Motor neuron (in vitro differentiated cells): ENCODE measurements around the gene NINJ1. TPM values are rescaled to one million over a fixed set of nuclear protein-coding genes. Genes with fewer than 3 reads are reported as not detected.
A peak's percentile ranks its signal among the peaks of the same experiment; 100 is the strongest.
"Not testable (repeated sequence)": the region's sequence is repeated elsewhere in the genome, so short reads cannot be mapped to it uniquely, and the experiment has no call there.

ENCODE experiments used
- ATAC-seq, 8 experiments: fragments of 200-7000 bp; cut with Tn5 transposase; replicated peaks in 6 of 8; 2 replicates each; pipeline ENCODE4 v1.8.0; 2021; ENCODE audit warnings: mild to moderate bottlenecking in 8 of 8, moderate library complexity in 8 of 8
- H3K27ac ChIP-seq, 2 donors: fragments of 250-450 bp; sonication (Bioruptor Pico); 2 replicates each; pipeline ENCODE4 v1.9.0; 2021; ENCODE audit warnings: antibody characterized with exemption in 2 of 2, mild to moderate bottlenecking in 2 of 2, moderate library complexity in 1 of 2
- H3K4me1 ChIP-seq, 2 donors: fragments of 250-450 bp; sonication (Bioruptor Pico); replicated peaks in 1 of 2; 2 replicates each; pipeline ENCODE4 v1.6.1; 2021; ENCODE audit warnings: antibody characterized with exemption in 2 of 2, mild to moderate bottlenecking in 2 of 2, moderate library complexity in 1 of 2
- H3K4me3 ChIP-seq, 5 donors: fragments of 250-450 bp; sonication (Bioruptor Pico); 2 replicates each; pipeline ENCODE4 v1.9.0; 2021; ENCODE audit warnings: antibody characterized with exemption in 5 of 5, mild to moderate bottlenecking in 5 of 5, moderate library complexity in 4 of 5
- WGBS, 10 experiments: fragments of 450-650 bp; shearing (Covaris generic); methylation state at CpG; one replicate each; pipeline ENCODE4 v1.0.0; 2022; 5-methylcytosine and 5-hydroxymethylcytosine counted together
- in situ Hi-C, 9 experiments: fragments of 400-800 bp; cut with MboI; loops; one replicate each; pipeline ENCODE4 v1.15.0; 2021; ENCODE audit warnings: low sequenced_read_pairs in 9 of 9, low pct_unique_long_range_greater_than_20kb in 2 of 9; ENCODE audit not compliant: unreplicated experiment in 9 of 9
- total RNA-seq, 8 experiments: library from RNA; unstranded; fragments of 300-600 nt; gene quantifications; 2 replicates each; pipeline versions ENCODE4 v1.2.3 to v1.2.4, GENCODE V29; 2022

NINJ1 gene
- total RNA-seq, 8 experiments from 2014 or later, result 12.2 to 59.1 (median 20.2) TPM

DNA sequence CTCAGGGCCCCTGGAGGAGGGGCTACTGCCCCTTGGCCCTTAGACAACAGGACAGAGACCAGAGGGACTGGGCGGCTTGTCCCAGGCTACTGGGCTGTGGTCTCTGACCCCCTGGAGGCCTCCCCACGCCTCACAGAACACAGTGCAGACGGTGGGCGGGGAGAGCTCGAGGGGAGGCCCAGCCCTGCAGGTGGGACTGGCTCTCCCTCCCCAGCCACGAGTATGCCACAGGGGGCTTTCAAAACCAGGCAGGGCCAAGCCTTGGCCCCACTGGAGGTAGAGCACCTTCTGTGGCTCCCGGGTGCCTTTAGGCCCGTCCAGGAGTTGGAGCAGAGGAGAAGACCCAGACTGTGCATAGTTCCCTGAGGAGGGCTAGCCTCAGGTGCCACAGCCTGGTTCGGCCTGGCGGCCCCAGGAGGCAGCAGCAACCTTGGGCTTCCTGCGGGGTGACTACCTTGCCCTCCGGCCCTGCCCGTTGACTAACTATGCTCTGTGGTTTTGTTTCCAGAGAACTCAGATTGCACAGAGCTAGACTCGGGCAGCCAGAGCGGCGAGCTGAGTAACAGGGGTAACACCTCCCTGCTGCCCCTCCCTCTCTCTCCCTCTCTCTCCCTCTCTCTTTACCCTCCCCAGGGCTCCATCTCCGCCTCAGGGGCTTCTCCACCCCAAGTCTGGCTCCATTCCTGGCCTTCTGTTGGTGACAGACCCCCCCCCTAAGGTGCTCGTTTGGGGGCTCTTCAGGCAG is 22.5 kb downstream of the NINJ1 start:
- Histone ChIP-seq H3K27ac (no peak overlapping the region), H3K4me3 (no peak overlapping the region), H3K4me1 (peaks cover 0 to 6% of the 10 kb centered on the region in 2 donors)
- in situ Hi-C loops, result no loop called here
- 60 to 89% (median 63%) methylated on average over 1 to 4 of the region's 18 CpGs; no CpG with 5 or more reads in 7 of the 10 experiments for WGBS, 10 experiments
- ATAC-seq, result no peak

DNA sequence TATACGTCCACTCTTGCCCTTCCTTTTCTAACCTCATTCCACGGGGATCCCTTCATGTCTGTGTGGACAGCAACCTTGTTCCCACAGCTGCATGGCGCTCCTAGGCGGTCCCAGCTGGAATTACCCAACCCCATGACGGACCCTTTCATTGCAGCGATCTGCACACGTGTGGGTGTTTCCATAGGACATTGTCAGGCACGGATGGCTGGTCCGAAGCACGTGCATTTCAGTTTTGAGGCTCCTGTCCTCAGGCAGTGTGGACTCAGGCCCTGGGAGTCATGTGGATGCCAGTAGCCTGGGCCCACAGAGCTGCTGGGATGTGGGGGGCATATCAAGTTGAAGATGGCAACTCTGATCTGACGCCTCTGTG is 23.1 kb downstream of the NINJ1 start:
- no peak overlapping the region for H3K4me3 ChIP-seq
- H3K27ac ChIP-seq, result no peak overlapping the region
- ATAC-seq, result no peak
- peaks cover 0 to under 1% of the 10 kb centered on the region in 2 donors for H3K4me1 ChIP-seq
- in situ Hi-C loops, result no loop called here
- 70 to 100% (median 89%) methylated on average over 1 to 11 of the region's 11 CpGs; no CpG with 5 or more reads in 4 of the 10 experiments for WGBS, 10 experiments

DNA sequence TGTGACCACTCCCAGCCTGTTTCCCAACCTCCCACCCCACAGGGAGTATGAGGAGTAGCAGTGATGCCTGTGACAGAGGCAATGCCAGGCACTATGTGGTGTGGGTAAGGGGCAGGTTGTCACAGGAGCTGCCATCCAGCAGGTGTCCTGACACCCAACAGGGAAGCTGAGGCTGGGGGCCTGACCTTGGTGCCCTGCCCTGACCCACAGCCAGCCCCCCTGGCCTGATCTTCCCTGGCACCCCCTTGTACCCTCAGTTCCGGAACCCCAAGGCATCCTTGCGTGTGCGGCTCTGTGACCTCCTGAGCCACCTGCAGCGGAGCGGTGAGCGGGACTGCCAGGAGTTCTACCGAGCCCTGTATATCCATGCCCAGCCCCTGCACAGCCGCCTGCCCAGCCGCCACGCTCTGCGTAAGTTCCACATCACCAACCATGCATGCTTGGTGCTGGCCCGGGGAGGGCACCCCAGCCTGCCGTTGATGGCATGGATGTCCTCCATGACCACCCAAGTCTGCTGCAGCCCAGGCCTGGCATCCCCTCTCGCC is 23.7 kb downstream of the NINJ1 start:
- in situ Hi-C loops, result no loop called here
- no peaks in the 10 kb centered on the region for H3K4me1 ChIP-seq
- H3K4me3 ChIP-seq, result no peak overlapping the region
- H3K27ac ChIP-seq, result no peak overlapping the region
- no peak for ATAC-seq
- 59 to 100% (median 86%) methylated on average over 1 to 3 of the region's 14 CpGs; no CpG with 5 or more reads in 7 of the 10 experiments for WGBS, 10 experiments

DNA sequence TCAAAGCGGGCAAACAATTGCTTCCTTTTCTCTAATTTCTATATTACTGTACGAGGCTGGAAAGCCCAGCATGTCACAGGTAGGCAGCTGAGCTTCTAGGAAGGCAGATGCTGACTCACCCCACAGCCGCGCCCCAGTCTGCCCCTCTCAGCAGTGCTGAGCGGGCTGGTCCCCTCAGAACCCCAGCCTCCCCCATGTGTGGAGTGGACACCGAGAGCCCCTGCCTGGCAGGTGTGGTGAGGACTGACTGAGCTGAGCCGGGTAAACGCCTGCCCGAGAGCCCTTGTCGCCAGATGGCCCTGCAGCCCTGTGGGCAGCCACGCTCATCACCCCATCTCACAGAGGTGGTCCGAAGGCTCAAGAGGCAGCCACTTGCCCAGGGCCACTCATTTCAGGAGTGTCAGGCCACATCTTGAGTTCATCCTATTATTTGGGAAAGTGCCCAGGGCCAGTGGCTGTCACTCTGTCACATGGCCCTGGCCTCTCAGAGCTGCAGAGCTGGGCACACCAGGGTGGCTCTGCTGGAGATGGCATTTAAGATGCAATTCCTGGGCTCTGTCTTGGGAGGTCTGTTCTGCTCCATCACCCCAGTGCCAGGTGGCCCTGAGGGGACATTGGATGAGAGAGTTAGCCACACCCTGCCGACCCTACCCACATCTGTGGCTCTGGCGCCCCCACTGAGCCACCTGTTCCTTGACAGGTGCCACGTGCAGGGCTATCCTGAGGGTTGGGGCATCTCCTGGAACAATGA is 25.6 kb downstream of the NINJ1 start:
- H3K4me3 ChIP-seq, result no peak overlapping the region
- peak in 4 of 8 experiments; percentile 11 to 20 (median 14) for ATAC-seq
- no peaks in the 10 kb centered on the region for H3K4me1 ChIP-seq
- H3K27ac ChIP-seq, result no peak overlapping the region
- 40 to 90% (median 82%) methylated on average over 1 to 10 of the region's 15 CpGs; no CpG with 5 or more reads in 6 of the 10 experiments for WGBS, 10 experiments
- in situ Hi-C loops, result no loop called here

DNA sequence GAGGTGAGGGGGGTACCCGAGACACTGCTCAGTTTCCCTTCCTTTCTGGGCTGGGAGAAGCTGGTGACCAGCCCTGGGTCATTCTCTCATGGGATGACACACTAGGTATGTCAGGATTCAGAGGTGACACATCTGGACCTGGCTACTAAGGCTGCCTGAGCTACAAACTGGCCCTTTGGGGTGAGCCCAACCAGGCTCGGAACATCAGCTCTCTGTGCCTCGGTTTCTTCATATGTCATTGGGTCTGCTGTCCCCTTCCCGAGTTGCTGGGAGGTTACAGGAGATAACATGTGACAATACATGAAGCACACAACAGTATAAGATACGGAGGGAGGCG is 26.3 kb downstream of the NINJ1 start:
- 69 to 93% (median 79%) methylated on average over 2 to 3 of the region's 6 CpGs; no CpG with 5 or more reads in 7 of the 10 experiments for WGBS, 10 experiments
- H3K4me3 ChIP-seq, result no peak overlapping the region
- in situ Hi-C loops, result no loop called here
- H3K4me1 ChIP-seq, result no peaks in the 10 kb centered on the region
- ATAC-seq, result no peak
- no peak overlapping the region for H3K27ac ChIP-seq

DNA sequence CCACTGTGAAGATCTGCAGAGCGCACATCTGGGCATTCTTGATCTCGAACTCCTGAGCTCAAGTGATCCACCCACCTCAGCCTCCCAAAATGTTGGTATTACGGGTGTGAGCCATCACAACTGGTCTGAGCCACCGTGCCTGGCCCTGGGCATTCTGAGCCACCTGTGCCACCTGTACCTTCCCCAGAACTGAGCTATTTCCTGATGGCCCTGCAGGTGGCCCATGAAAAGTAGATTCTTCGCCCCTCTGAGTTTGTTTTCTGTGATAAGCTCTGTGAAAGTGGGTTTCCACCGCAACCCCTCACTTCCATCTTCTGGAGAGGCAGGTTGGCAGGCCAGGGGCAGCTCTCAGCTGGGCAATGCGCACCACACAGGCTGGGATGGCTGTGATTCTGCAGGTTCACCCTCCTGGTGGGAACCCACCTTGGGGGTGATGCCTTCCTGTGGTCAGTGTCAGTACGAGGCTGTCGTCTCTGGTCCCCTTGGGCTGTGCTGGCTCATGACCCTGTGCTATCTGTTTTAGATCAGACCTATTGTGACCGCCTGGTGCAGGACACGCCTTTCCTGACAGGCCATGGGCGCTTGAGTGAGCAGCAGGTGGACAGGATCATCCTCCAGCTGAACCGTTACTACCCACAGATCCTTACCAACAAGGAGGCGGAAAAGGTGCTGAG is 26.8 kb downstream of the NINJ1 start:
- no peak overlapping the region for H3K4me3 ChIP-seq
- H3K27ac ChIP-seq, result no peak overlapping the region
- no peak for ATAC-seq
- 80 to 100% (median 93%) methylated on average over 2 to 5 of the region's 14 CpGs; no CpG with 5 or more reads in 5 of the 10 experiments for WGBS, 10 experiments
- in situ Hi-C loops, result no loop called here
- H3K4me1 ChIP-seq, result no peaks in the 10 kb centered on the region

DNA sequence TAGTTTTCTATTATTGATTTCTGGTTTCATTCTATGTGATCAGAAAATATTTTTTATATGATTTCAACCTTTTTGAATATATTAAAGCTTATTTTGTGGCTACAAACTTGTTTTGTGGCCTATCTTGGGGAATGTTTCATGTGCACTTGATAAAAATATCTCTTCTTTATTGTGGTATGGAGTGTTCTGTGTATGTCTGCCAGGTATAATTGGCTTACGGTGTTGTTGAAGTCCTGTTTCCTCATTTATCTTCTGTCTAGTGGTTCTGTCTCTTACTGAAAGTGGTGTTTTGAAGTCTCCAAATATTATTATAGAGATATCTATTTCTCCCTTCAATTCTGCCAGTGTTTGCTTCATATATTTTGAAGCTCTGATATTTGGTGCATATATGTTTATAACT is 28.4 kb downstream of the NINJ1 start:
- 82 to 100% (median 100%) methylated on average over 1 of the region's 1 CpG; no CpG with 5 or more reads in 3 of the 10 experiments for WGBS, 10 experiments
- ATAC-seq, result no peak
- in situ Hi-C loops, result no loop called here
- H3K4me3 ChIP-seq, result no peak overlapping the region
- H3K4me1 ChIP-seq, result no peaks in the 10 kb centered on the region
- H3K27ac ChIP-seq, result no peak overlapping the region

DNA sequence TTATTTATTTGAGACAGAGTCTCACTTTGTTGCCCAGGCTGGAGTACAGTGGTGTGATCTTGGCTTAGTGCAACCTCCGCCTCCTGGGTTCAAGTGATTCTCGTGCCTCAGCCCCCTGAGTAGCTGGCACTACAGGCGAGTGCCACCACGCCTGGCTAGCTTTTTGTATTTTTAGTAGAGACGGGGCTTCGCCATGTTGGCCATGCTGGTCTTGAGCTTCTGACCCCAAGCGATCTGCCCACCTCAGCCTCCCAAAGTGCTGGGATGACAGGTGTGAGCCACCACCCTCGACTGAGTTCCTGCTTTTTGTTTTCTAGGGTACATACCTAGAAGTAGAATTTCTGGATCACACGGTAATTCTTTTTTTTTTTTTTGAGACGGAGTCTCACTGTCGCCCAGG is 33.0 kb downstream of the NINJ1 start:
- in situ Hi-C loops, result not testable (repeated sequence)

DNA sequence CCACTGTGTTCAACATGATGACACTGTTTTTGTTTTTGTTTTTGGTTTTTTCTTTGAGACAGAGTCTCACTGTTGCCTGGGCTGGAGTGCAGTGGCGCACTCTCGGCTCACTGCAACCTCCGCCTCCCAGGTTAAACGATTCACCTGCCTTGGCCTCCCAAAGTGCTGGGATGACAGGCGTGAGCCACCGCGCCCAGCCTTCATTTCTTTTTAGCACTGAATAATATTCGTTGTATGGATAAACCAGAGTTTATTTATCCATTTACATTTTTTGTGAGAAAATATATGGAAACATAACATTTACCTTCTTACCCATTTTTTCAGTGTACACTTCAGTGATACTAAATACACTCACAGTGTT is 33.8 kb downstream of the NINJ1 start:
- Histone ChIP-seq H3K4me1 (peaks cover 15 to 16% of the 10 kb centered on the region in 2 donors), H3K27ac (no peak overlapping the region), H3K4me3 (no peak overlapping the region)
- in situ Hi-C loops, result no loop called here
- ATAC-seq, result no peak
- WGBS, 10 experiments, result 85 to 100% (median 94%) methylated on average over 2 to 8 of the region's 8 CpGs; no CpG with 5 or more reads in 1 of the 10 experiments

More for the DNA sequence above, 33.0 kb downstream of the NINJ1 start:
- not testable (repeated sequence) for H3K27ac ChIP-seq, H3K4me3 ChIP-seq, ATAC-seq
- peaks cover 15 to 16% of the 10 kb centered on the region in 2 donors for H3K4me1 ChIP-seq
- 84 to 100% (median 93%) methylated on average over 3 to 6 of the region's 11 CpGs; no CpG with 5 or more reads in 5 of the 10 experiments for WGBS, 10 experiments

DNA sequence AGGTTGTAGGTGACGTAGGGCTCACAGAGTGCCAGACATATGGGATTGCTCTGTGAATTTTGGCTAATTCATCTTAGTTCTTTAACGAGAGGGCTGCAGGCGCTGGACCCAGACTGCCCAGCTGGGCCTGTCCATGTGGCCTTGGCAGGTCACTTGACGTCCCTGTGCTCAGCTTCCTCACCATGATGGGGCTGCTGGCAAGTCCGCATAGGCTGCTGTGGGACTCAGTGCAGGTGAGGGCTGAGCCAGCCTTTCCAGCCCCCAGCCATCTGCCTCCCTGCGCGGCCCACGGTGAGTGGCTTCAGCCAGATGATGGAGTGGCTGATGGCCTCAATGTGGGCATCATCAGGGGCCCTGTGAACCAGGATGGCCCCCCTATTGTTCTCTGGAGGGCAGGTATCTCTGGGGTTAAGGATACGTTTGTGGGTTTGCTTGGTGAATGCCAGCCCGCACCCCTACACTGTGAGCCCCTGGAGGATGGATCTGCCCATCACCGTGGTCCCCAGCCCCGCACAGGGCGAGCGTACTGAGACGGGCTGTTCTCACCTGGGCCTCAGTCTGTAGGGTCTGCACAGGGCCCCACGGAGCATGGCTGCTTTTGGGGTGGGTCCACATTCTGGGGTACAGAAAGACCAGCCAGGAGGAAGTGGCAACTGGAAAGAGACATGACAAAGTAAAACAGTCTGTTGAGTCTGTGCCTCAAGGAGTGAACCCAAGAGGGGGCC is 34.3 kb downstream of the NINJ1 start:
- 20 to 90% (median 80%) methylated on average over 1 to 5 of the region's 16 CpGs; no CpG with 5 or more reads in 5 of the 10 experiments for WGBS, 10 experiments
- H3K4me1 ChIP-seq, result peaks cover 15 to 16% of the 10 kb centered on the region in 2 donors
- H3K27ac ChIP-seq, result no peak overlapping the region
- in situ Hi-C loops, result no loop called here
- ATAC-seq, result no peak
- no peak overlapping the region for H3K4me3 ChIP-seq

DNA sequence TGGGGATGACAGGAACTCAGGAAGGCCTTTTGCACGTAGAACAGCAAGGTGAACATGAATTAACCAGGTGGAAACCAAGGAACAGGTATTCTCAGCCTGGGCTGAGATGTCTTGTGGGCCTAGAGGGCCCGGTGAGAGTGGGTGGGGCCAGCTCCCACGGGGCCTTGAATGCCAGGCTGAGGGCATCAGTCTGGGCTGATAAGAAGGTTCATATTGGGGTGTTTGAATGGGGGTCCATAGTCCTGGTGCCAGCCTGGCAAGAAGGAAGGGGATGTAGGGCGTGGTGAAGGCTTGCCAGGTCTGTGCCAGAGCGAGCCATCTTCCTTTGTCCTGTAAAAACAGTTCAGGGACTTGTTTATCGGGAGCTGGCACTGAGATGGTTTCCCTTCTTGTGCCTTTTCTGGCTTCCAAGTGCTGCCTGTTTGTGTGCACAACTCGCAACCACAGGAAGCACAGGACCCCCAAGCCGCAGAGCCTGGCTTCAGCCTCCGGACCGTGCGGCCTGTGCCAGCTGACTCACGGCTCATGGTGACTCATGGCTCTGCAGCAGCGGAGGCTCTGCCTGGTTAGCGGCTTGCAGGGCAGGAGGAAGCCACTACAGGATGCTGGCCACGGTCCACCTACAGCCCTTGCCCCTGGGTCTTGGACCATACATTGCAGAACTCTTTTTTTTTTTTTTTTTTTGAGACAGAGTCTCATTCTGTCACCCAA is 35.7 kb downstream of the NINJ1 start:
- no peak overlapping the region for H3K27ac ChIP-seq
- H3K4me1 ChIP-seq, result peaks cover 15 to 24% of the 10 kb centered on the region in 2 donors
- WGBS, 10 experiments, result 33 to 100% (median 94%) methylated on average over 1 to 12 of the region's 15 CpGs; no CpG with 5 or more reads in 2 of the 10 experiments
- in situ Hi-C loops, result no loop called here
- peak overlapping the region in 1 of 5 donors; percentile 9 for H3K4me3 ChIP-seq
- peak in 5 of 8 experiments; percentile 5 to 34 (median 13) for ATAC-seq
